Fibroblast of lung (primary cell): ENCODE data around the gene SLC6A16. TPM values are rescaled to one million over a fixed set of nuclear protein-coding genes. Genes with fewer than 3 reads are reported as not detected.
"Not testable (repeated sequence)": the region's sequence is repeated elsewhere in the genome, so short reads cannot be mapped to it uniquely, and the experiment has no call there.

Experiments
- DNase-seq, 2 donors: peaks; one replicate each; pipeline versions ENCODE4 v3.0.0 to v3.0.0-alpha.2; 2010; ENCODE audit warnings: low read depth in 2 of 2
- H2AFZ ChIP-seq: 2 replicates; pipeline ENCODE4 v1.5.1; 2012; ENCODE audit warnings: low read length, control low read depth, inconsistent platforms
- H3K27ac ChIP-seq: 2 replicates; pipeline ENCODE4 v1.5.1; 2011; ENCODE audit warnings: low read length, control low read depth; ENCODE audit not compliant: insufficient read depth
- H3K27me3 ChIP-seq: 2 replicates; pipeline ENCODE4 v1.5.1; 2011; ENCODE audit warnings: mild to moderate bottlenecking, low read length; ENCODE audit not compliant: control insufficient read depth, insufficient read depth
- H3K36me3 ChIP-seq: 2 replicates; pipeline ENCODE4 v1.5.1; 2011; ENCODE audit warnings: low read length; ENCODE audit not compliant: control insufficient read depth, insufficient read depth
- H3K4me1 ChIP-seq: 2 replicates; pipeline ENCODE4 v1.5.1; 2011; ENCODE audit warnings: low read length; ENCODE audit not compliant: control insufficient read depth, insufficient read depth; ENCODE audit errors: extremely low read depth
- H3K4me2 ChIP-seq: 2 replicates; pipeline ENCODE4 v1.5.1; 2011; ENCODE audit warnings: low read length, control low read depth; ENCODE audit not compliant: insufficient read depth; ENCODE audit errors: extremely low read depth
- H3K4me3 ChIP-seq, 4 experiments: fragments of 200-600 bp in 1 of 4; sonication (generic) in 1 of 4; replicated peaks in 1 of 4; 2 replicates each; pipeline ENCODE4 v1.5.1; 2011 to 2016; ENCODE audit warnings: low read length in 4 of 4, low read depth in 3 of 4, mild to moderate bottlenecking in 3 of 4, control low read depth in 2 of 4, inconsistent platforms in 1 of 4, mixed read lengths in 1 of 4; ENCODE audit not compliant: insufficient read depth in 1 of 4; ENCODE audit errors: control extremely low read depth in 1 of 4
- H3K79me2 ChIP-seq: 2 replicates; pipeline ENCODE4 v1.5.1; 2012; ENCODE audit warnings: mild to moderate bottlenecking, low read length, inconsistent platforms; ENCODE audit not compliant: control insufficient read depth, insufficient read depth
- H3K9ac ChIP-seq: 2 replicates; pipeline ENCODE4 v1.5.1; 2011; ENCODE audit warnings: mild to moderate bottlenecking, low read length, control low read depth; ENCODE audit not compliant: insufficient read depth
- H3K9me3 ChIP-seq: 2 replicates; pipeline ENCODE4 v1.5.1; 2012; ENCODE audit warnings: low read depth, low read length; ENCODE audit not compliant: control insufficient read depth, insufficient read depth
- H4K20me1 ChIP-seq: 2 replicates; pipeline ENCODE4 v1.5.1; 2011; ENCODE audit warnings: low read length; ENCODE audit not compliant: control insufficient read depth, insufficient read depth; ENCODE audit errors: extremely low read depth
- CTCF ChIP-seq, 2 donors: IDR thresholded peaks in 1 of 2; conservative IDR thresholded peaks in 1 of 2; 1 replicate in 1 of 2; 2 replicates in 1 of 2; pipeline ENCODE4 v1.5.1; 2011 to 2012; ENCODE audit warnings: low read length in 2 of 2, control low read depth in 1 of 2, inconsistent platforms in 1 of 2, low read depth in 1 of 2, mild to moderate bottlenecking in 1 of 2
- EZH2 ChIP-seq: IDR thresholded peaks from 2 replicates; pipeline ENCODE4 v1.5.1; 2012; ENCODE audit warnings: low read length, control low read depth, mild to moderate bottlenecking; ENCODE audit errors: missing control alignments
- polyA plus RNA-seq, 2 donors: library from polyadenylated mRNA; depleted of rRNA in 1 of 2; stranded (reverse) in 1 of 2; unstranded in 1 of 2; fragments of >200 nt; gene quantifications; 2 replicates each; pipeline ENCODE4 v1.2.1, GENCODE V29; 2011 to 2012; ENCODE audit warnings: missing spikeins in 1 of 2
- total RNA-seq: library from RNA; depleted of rRNA; stranded (reverse); fragments of >200 nt; gene quantifications from 2 replicates; pipeline ENCODE4 v1.2.1, GENCODE V29; 2014

The SLC6A16 gene
- total and polyA plus RNA-seq, 2 donors (not counting 1 experiment from before 2014, with no cell fraction given): under 0.01 to 0.62 TPM

- no peak for TF ChIP-seq EZH2
- Histone ChIP-seq H3K4me1 (peaks cover 4% of the 10 kb centered on the region), H3K4me3 (no peak within 1 kb of the TSS), H2AFZ (no peak within 1 kb of the TSS), H4K20me1 (no peaks in the 10 kb centered on the region), H3K27me3 (peaks cover 7% of the 10 kb centered on the region), H3K4me2 (no peak within 1 kb of the TSS), H3K36me3 (no peaks in the 10 kb centered on the region), H3K9me3 (no peaks in the 10 kb centered on the region), H3K9ac (no peak within 1 kb of the TSS), H3K27ac (no peak within 1 kb of the TSS), H3K79me2 (no peaks in the 10 kb centered on the region)
- DNase-seq: no peak
These were observed 10.2 kb upstream of the SLC6A16 start, which contains the start of gene CD37 for GRCh38 chr19:49335071-49335783. Gene CD37, plus strand, starts transcription at chr19:49335406. Its CDS starts 135 bp downstream, at chr19:49335541.

- no peaks in the 10 kb centered on the region for H3K4me1 ChIP-seq
- peaks cover 5% of the 10 kb centered on the region for H3K27me3 ChIP-seq
- H3K27ac ChIP-seq: no peak overlapping the region
- no peak overlapping the region for H3K4me2 ChIP-seq
- TF ChIP-seq CTCF (conservative IDR thresholded peaks at IDR 0.05 in 1 of 2, IDR thresholded peaks at IDR 0.05 in 1 of 2; ENCODE audit: low read depth in 1 of 2, low read length in 2 of 2) (no peak), EZH2 (no peak)
- H4K20me1 ChIP-seq: no peaks in the 10 kb centered on the region
- H3K36me3 ChIP-seq: no peaks in the 10 kb centered on the region
- DNase-seq: no peak
- H3K9me3 ChIP-seq: no peaks in the 10 kb centered on the region
- no peak overlapping the region for H2AFZ ChIP-seq
- H3K4me3 ChIP-seq: no peak overlapping the region
- H3K9ac ChIP-seq: no peak overlapping the region
- H3K79me2 ChIP-seq: no peaks in the 10 kb centered on the region
These were observed 8.9 kb upstream of the SLC6A16 start for GRCh38 chr19:49333811-49334288.

GRCh38 chr19:49333418-49333805 lies 8.4 kb upstream of the SLC6A16 start:
- no peak overlapping the region for H3K27ac ChIP-seq
- peaks cover 2% of the 10 kb centered on the region for H3K27me3 ChIP-seq
- H3K9me3 ChIP-seq: no peaks in the 10 kb centered on the region
- H3K36me3 ChIP-seq: no peaks in the 10 kb centered on the region
- H3K9ac ChIP-seq: no peak overlapping the region
- no peaks in the 10 kb centered on the region for H3K79me2 ChIP-seq
- no peak overlapping the region for H3K4me2 ChIP-seq
- H4K20me1 ChIP-seq: no peaks in the 10 kb centered on the region
- TF ChIP-seq CTCF (conservative IDR thresholded peaks at IDR 0.05 in 1 of 2, IDR thresholded peaks at IDR 0.05 in 1 of 2; ENCODE audit: low read depth in 1 of 2, low read length in 2 of 2): no peak
- no peak for TF ChIP-seq EZH2
- no peak overlapping the region for H3K4me3 ChIP-seq
- no peak for DNase-seq
- no peaks in the 10 kb centered on the region for H3K4me1 ChIP-seq
- H2AFZ ChIP-seq: no peak overlapping the region

GRCh38 chr19:49332691-49333417 lies 7.9 kb upstream of the SLC6A16 start:
- H3K27me3 ChIP-seq, H3K27ac ChIP-seq, H3K9me3 ChIP-seq, H3K4me1 ChIP-seq, DNase-seq, H3K4me3 ChIP-seq, H4K20me1 ChIP-seq, H3K4me2 ChIP-seq, H3K79me2 ChIP-seq, H3K36me3 ChIP-seq, H3K9ac ChIP-seq, H2AFZ ChIP-seq: not testable (repeated sequence)
